ENCODE results near the gene PDCL2. TPM values are rescaled to one million over a fixed set of nuclear protein-coding genes. Genes with fewer than 3 reads are reported as not detected.

Gene PDCL2
- total and polyA plus RNA-seq, 2 of the 8 experiments (the other 6 are each of a cell fraction or from before 2014, with no cell fraction given) = not detected

- no peak overlapping the region for H3K23ac ChIP-seq (ENCODE audit: insufficient read length)
- H3K27ac ChIP-seq (ENCODE audit: low read depth, low read length) = no peak overlapping the region
- H3K79me2 ChIP-seq (ENCODE audit: control insufficient read depth in 1 of 2, insufficient read depth in 2 of 2, low read length in 2 of 2) = peaks cover 0 to 63% of the 10 kb centered on the region in 2 experiments; a peak in 3 of 4 replicates
- H4K91ac ChIP-seq (replicated peaks; ENCODE audit: insufficient read length, low read length) = no peak overlapping the region
- H3K4me2 ChIP-seq (ENCODE audit: insufficient read depth in 1 of 2, low read depth in 2 of 2, low read length in 2 of 2) = no peak overlapping the region
- H2BK15ac ChIP-seq (ENCODE audit: low read length) = no peak overlapping the region
- ChIA-PET POLR2A (ENCODE audit: partially characterized antibody) (interaction anchor here (0.6 kb wide), 1 partner anchor 178 kb away, joined by 3 read pairs; no protein-coding TSS in a partner anchor), CTCF (ENCODE audit: partially characterized antibody) (interaction anchor here (0.7 to 1.5 kb wide), 2 partner anchors 193 to 1546 kb away, joined by 3 to 5 read pairs; no protein-coding TSS in a partner anchor)
- H3K9me3 ChIP-seq (ENCODE audit: insufficient read depth in 2 of 2, low read depth in 1 of 2, low read length in 1 of 2) = no peaks in the 10 kb centered on the region
- DNase-seq (ENCODE audit: low read depth in 1 of 2, low spot score in 2 of 2) = no peak
- TF ChIP-seq CBX8 (IDR thresholded peaks at IDR 0.05; ENCODE audit: borderline replicate concordance, low read depth, low read length) (no peak), SP1 (IDR thresholded peaks at IDR 0.05; ENCODE audit: low read depth, low read length) (no peak), EZH2 (IDR thresholded peaks at IDR 0.05; ENCODE audit: low read depth, low read length, severe bottlenecking) (no peak), RXRA (IDR thresholded peaks at IDR 0.05; ENCODE audit: insufficient read depth, low read depth, low read length) (no peak), CTCF (IDR thresholded peaks at IDR 0.05; ENCODE audit: control extremely low read depth in 1 of 3, insufficient read depth in 1 of 3, low read depth in 1 of 3, low read length in 3 of 3) (no peak; a peak in 1 of 4 replicates), SUZ12 (IDR thresholded peaks at IDR 0.05; ENCODE audit: low read length) (no peak), RBBP5 (IDR thresholded peaks at IDR 0.05; ENCODE audit: borderline replicate concordance, low read depth, low read length) (no peak), RAD21 (IDR thresholded peaks at IDR 0.05 in 1 of 2, conservative IDR thresholded peaks at IDR 0.05 in 1 of 2; ENCODE audit: low read depth in 2 of 2, low read length in 2 of 2) (no peak)
- H2AFZ ChIP-seq (ENCODE audit: low read length) = no peak overlapping the region
- peaks cover 9 to 11% (median 10%) of the 10 kb centered on the region in 4 experiments for H3K4me1 ChIP-seq (replicated peaks in 1 of 4; ENCODE audit: control insufficient read depth in 3 of 4, insufficient read depth in 4 of 4, low read length in 3 of 4)
- no peak overlapping the region for H3K9ac ChIP-seq (replicated peaks in 1 of 4; ENCODE audit: extremely low read depth in 1 of 4, low read depth in 3 of 4, low read length in 3 of 4)
- H2BK20ac ChIP-seq (ENCODE audit: low read length) = no peak overlapping the region
- H3K14ac ChIP-seq (ENCODE audit: insufficient read length) = no peak overlapping the region
- no peak overlapping the region for H3K4ac ChIP-seq (replicated peaks; ENCODE audit: insufficient read length, low read depth, low read length)
- H3K79me1 ChIP-seq (ENCODE audit: low read depth, low read length) = peaks cover 3% of the 10 kb centered on the region; the same call in 1 of the 2 replicates
- H3K23me2 ChIP-seq (ENCODE audit: low read depth, low read length) = peaks cover 5% of the 10 kb centered on the region; the same call in 1 of the 2 replicates
- no peak overlapping the region for H2AK5ac ChIP-seq (ENCODE audit: low read depth, low read length)
- FAIRE-seq = no peak
- H2BK5ac ChIP-seq (ENCODE audit: low read depth, low read length) = no peak overlapping the region
- H2BK12ac ChIP-seq (ENCODE audit: low read depth, low read length) = no peak overlapping the region
- H2BK120ac ChIP-seq (replicated peaks; ENCODE audit: low read depth, low read length) = no peak overlapping the region
- H3K4me3 ChIP-seq (ENCODE audit: extremely low read depth in 1 of 4, insufficient read depth in 2 of 4, low read depth in 3 of 4, low read length in 4 of 4) = peak overlapping the region in 1 of 4 experiments; percentile 92; a peak in 1 of 8 replicates
- no peak overlapping the region for H3K18ac ChIP-seq (ENCODE audit: extremely low read depth, low read length)
- no peak overlapping the region for H4K5ac ChIP-seq (ENCODE audit: insufficient read length, low read depth, low read length)
- no peaks in the 10 kb centered on the region for H3K27me3 ChIP-seq (replicated peaks in 1 of 4; ENCODE audit: control insufficient read depth in 3 of 4, extremely low read depth in 1 of 4, insufficient read depth in 3 of 4, low read length in 3 of 4)
- no peaks in the 10 kb centered on the region; a peak in 1 of 8 replicates for H3K36me3 ChIP-seq (ENCODE audit: control insufficient read depth in 2 of 4, insufficient read depth in 4 of 4, low read length in 3 of 4)
- H4K8ac ChIP-seq (ENCODE audit: extremely low read depth, insufficient read depth, low read length) = no peak overlapping the region
- peaks cover 0 to 3% of the 10 kb centered on the region in 2 experiments for H4K20me1 ChIP-seq (replicated peaks in 1 of 2; ENCODE audit: control insufficient read depth in 1 of 2, insufficient read depth in 2 of 2, low read length in 2 of 2)
- H3K56ac ChIP-seq (replicated peaks; ENCODE audit: insufficient read length, low read depth, low read length) = no peak overlapping the region
Measured at GRCh38 chr4:55543858-55544257, 48.2 kb downstream of the PDCL2 start.

Data from H1 (cell line).